ENCODE data around the gene ADARB2. TPM values are rescaled to one million over a fixed set of nuclear protein-coding genes. Genes with fewer than 3 reads are reported as not detected.

ADARB2 gene
- total RNA-seq, 1 donor from 2014 or later, result not detected

- no peak for DNase-seq (ENCODE audit: low read depth, low spot score)
Measured at GRCh38 chr10:1664333-1664964, 72.9 kb downstream of the ADARB2 start.

GRCh38 chr10:1663226-1663625 is 74.1 kb downstream of the ADARB2 start:
- no peak for DNase-seq (ENCODE audit: low read depth, low spot score)

GRCh38 chr10:1662438-1663025 is 74.8 kb downstream of the ADARB2 start:
- no peak for DNase-seq (ENCODE audit: low read depth, low spot score)

GRCh38 chr10:1661859-1662437 is 75.4 kb downstream of the ADARB2 start:
- no peak for DNase-seq (ENCODE audit: low read depth, low spot score)

- DNase-seq (ENCODE audit: low read depth, low spot score), result no peak
Measured at GRCh38 chr10:1661416-1661815, 75.9 kb downstream of the ADARB2 start.

GRCh38 chr10:1660815-1661214 is 76.5 kb downstream of the ADARB2 start:
- no peak for DNase-seq (ENCODE audit: low read depth, low spot score)

- no peak for DNase-seq (ENCODE audit: low read depth, low spot score)
Measured at GRCh38 chr10:1660386-1660785, 76.9 kb downstream of the ADARB2 start.

GRCh38 chr10:1659221-1659791 is 78.0 kb downstream of the ADARB2 start:
- DNase-seq (ENCODE audit: low read depth, low spot score), result no peak

- no peak for DNase-seq (ENCODE audit: low read depth, low spot score)
Measured at GRCh38 chr10:1658658-1659057, 78.7 kb downstream of the ADARB2 start.

- no peak for DNase-seq (ENCODE audit: low read depth, low spot score)
Measured at GRCh38 chr10:1657479-1657878, 79.8 kb downstream of the ADARB2 start.

GRCh38 chr10:1655367-1655766 is 82.0 kb downstream of the ADARB2 start:
- DNase-seq (ENCODE audit: low read depth, low spot score), result no peak

- DNase-seq (ENCODE audit: low read depth, low spot score), result no peak
Measured at GRCh38 chr10:1654811-1655356, 82.4 kb downstream of the ADARB2 start.

- DNase-seq (ENCODE audit: low read depth, low spot score), result no peak
Measured at GRCh38 chr10:1654247-1654646, 83.1 kb downstream of the ADARB2 start.

- DNase-seq (ENCODE audit: low read depth, low spot score), result no peak
Measured at GRCh38 chr10:1653321-1653720, 84.0 kb downstream of the ADARB2 start.

- DNase-seq (ENCODE audit: low read depth, low spot score), result no peak
Measured at GRCh38 chr10:1652151-1652550, 85.2 kb downstream of the ADARB2 start.

- DNase-seq (ENCODE audit: low read depth, low spot score), result no peak
Measured at GRCh38 chr10:1651270-1651966, 85.9 kb downstream of the ADARB2 start.

GRCh38 chr10:1650542-1651269 is 86.6 kb downstream of the ADARB2 start:
- no peak for DNase-seq (ENCODE audit: low read depth, low spot score)

- DNase-seq (ENCODE audit: low read depth, low spot score), result no peak
Measured at GRCh38 chr10:1648648-1649047, 88.7 kb downstream of the ADARB2 start.

- no peak for DNase-seq (ENCODE audit: low read depth, low spot score)
Measured at GRCh38 chr10:1646332-1646731, 91.0 kb downstream of the ADARB2 start.

- DNase-seq (ENCODE audit: low read depth, low spot score), result no peak
Measured at GRCh38 chr10:1645896-1646295, 91.4 kb downstream of the ADARB2 start.

GRCh38 chr10:1644191-1644711 is 93.1 kb downstream of the ADARB2 start:
- no peak for DNase-seq (ENCODE audit: low read depth, low spot score)
